Neuron (in vitro differentiated cells): Measurements from ENCODE around the gene FABP3.

ENCODE experiments used
- H2AFZ ChIP-seq: one replicate; pipeline ENCODE4 v1.6.1; 2013; ENCODE audit warnings: low read depth, mild to moderate bottlenecking, inconsistent platforms, low read length, moderate library complexity
- H3K27me3 ChIP-seq: one replicate; pipeline ENCODE4 v1.6.1; 2013; ENCODE audit warnings: low read length; ENCODE audit not compliant: insufficient read depth
- H3K36me3 ChIP-seq: one replicate; pipeline ENCODE4 v1.6.1; 2013; ENCODE audit warnings: low read length; ENCODE audit not compliant: insufficient read depth
- H3K4me1 ChIP-seq: one replicate; pipeline ENCODE4 v1.6.1; 2013; ENCODE audit warnings: low read length; ENCODE audit not compliant: insufficient read depth
- H3K4me3 ChIP-seq: 2 replicates; pipeline ENCODE4 v1.5.1; 2013; ENCODE audit warnings: mild to moderate bottlenecking, low read length, moderate library complexity
- H3K9me3 ChIP-seq: one replicate; pipeline ENCODE4 v1.6.1; 2013; ENCODE audit warnings: low read length

The FABP3 gene

GRCh38 chr1:31373897-31374486, 1.1 kb upstream of the FABP3 start:
- Histone ChIP-seq H3K4me1 (peaks cover 39% of the 10 kb centered on the region), H2AFZ (peak overlapping the region; percentile 71), H3K9me3 (no peaks in the 10 kb centered on the region), H3K4me3 (peak overlapping the region; percentile 51), H3K27me3 (no peaks in the 10 kb centered on the region), H3K36me3 (no peaks in the 10 kb centered on the region)

DNA sequence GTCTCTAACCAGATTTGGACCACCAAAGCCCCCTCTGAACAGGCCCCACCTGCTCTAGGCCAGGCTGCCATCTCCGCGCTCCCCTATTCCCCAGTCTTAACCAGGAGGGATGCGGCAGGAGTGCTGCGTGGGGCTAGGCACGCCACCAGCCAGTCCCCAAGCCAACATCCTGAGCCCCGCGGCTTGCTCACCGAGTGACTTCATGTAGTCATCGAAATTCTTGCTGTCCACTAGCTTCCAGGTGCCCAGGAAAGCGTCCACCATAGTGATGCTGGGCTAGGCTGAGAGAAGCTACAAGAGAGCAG, 173 bp downstream of the FABP3 start:
- H3K4me3 ChIP-seq, result peak overlapping the region; percentile 51
- no peaks in the 10 kb centered on the region for H3K36me3 ChIP-seq
- H3K27me3 ChIP-seq, result no peaks in the 10 kb centered on the region
- H2AFZ ChIP-seq, result peak overlapping the region; percentile 71
- H3K4me1 ChIP-seq, result peaks cover 45% of the 10 kb centered on the region
- no peaks in the 10 kb centered on the region for H3K9me3 ChIP-seq

GRCh38 chr1:31372051-31372450, 825 bp downstream of the FABP3 start:
- no peaks in the 10 kb centered on the region for H3K27me3 ChIP-seq
- no peak overlapping the region for H2AFZ ChIP-seq
- peaks cover 3% of the 10 kb centered on the region for H3K36me3 ChIP-seq
- no peak overlapping the region for H3K4me3 ChIP-seq
- no peaks in the 10 kb centered on the region for H3K9me3 ChIP-seq
- H3K4me1 ChIP-seq, result peaks cover 42% of the 10 kb centered on the region

- peaks cover 35% of the 10 kb centered on the region for H3K4me1 ChIP-seq
- H3K36me3 ChIP-seq, result peaks cover 9% of the 10 kb centered on the region
- no peaks in the 10 kb centered on the region for H3K9me3 ChIP-seq
- H3K4me3 ChIP-seq, result no peak overlapping the region
- no peaks in the 10 kb centered on the region for H3K27me3 ChIP-seq
- H2AFZ ChIP-seq, result no peak overlapping the region
Observed at GRCh38 chr1:31371121-31371959, 1.5 kb downstream of the FABP3 start.

DNA sequence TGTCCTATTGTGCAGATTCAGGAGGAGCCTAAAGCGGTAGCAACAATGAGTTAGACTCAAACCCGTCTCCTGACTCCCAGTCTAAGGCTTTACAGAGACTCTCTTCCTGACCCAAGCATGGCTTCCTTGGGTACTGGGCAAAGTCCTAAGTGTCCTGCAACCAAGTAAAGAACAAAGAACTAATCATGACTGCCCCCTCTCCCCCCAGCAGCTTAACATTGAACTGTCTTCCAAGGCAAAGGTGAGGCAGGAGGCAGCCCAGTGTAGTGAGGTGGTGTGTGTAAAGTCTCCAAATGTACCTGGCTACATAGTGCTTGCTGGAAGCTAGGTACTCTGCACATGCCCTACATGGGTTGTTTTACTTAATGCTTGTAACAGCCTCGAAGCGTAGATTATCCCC, 2.3 kb downstream of the FABP3 start:
- H2AFZ ChIP-seq, result no peak overlapping the region
- H3K9me3 ChIP-seq, result no peaks in the 10 kb centered on the region
- H3K27me3 ChIP-seq, result no peaks in the 10 kb centered on the region
- H3K36me3 ChIP-seq, result peaks cover 12% of the 10 kb centered on the region
- no peak overlapping the region for H3K4me3 ChIP-seq
- H3K4me1 ChIP-seq, result peaks cover 33% of the 10 kb centered on the region

GRCh38 chr1:31370021-31370420, 2.9 kb downstream of the FABP3 start:
- no peak overlapping the region for H2AFZ ChIP-seq

GRCh38 chr1:31368611-31369107, 4.2 kb downstream of the FABP3 start:
- Histone ChIP-seq H2AFZ (no peak overlapping the region), H3K27me3 (no peaks in the 10 kb centered on the region), H3K36me3 (peaks cover 28% of the 10 kb centered on the region), H3K9me3 (no peaks in the 10 kb centered on the region), H3K4me3 (no peak overlapping the region), H3K4me1 (peaks cover 32% of the 10 kb centered on the region)

More at GRCh38 chr1:31370021-31370420, 2.9 kb downstream of the FABP3 start:
- Histone ChIP-seq H3K27me3 (no peaks in the 10 kb centered on the region), H3K9me3 (no peaks in the 10 kb centered on the region), H3K36me3 (peaks cover 17% of the 10 kb centered on the region), H3K4me1 (peaks cover 33% of the 10 kb centered on the region), H3K4me3 (no peak overlapping the region)

DNA sequence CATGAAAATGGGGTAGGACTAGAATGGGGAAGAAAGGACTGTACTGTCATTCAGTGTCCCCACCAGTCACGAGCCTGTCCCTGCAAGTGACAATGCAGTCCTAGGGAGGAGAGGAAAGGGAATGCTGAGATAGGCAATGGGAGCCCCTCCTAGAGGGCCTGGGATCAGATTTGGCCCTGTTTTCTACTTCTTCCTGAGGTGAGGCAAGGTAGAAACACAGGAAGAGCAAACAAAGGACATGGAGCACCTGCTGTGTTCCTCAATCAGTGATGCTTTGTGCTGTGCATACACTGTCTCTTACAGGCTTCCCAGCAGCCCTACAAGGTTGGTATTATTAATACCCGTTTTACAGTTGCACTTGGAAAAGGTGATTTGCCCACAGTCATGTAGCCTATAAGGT, 6.1 kb downstream of the FABP3 start:
- Histone ChIP-seq H3K4me1 (peaks cover 16% of the 10 kb centered on the region), H3K9me3 (no peaks in the 10 kb centered on the region), H3K27me3 (no peaks in the 10 kb centered on the region), H2AFZ (no peak overlapping the region), H3K36me3 (peaks cover 28% of the 10 kb centered on the region), H3K4me3 (no peak overlapping the region)

- Histone ChIP-seq H3K27me3 (no peaks in the 10 kb centered on the region), H2AFZ (no peak overlapping the region), H3K4me3 (no peak overlapping the region), H3K9me3 (no peaks in the 10 kb centered on the region), H3K4me1 (peaks cover 14% of the 10 kb centered on the region), H3K36me3 (peaks cover 30% of the 10 kb centered on the region)
Observed at GRCh38 chr1:31364561-31365250, 8.2 kb downstream of the FABP3 start.

DNA sequence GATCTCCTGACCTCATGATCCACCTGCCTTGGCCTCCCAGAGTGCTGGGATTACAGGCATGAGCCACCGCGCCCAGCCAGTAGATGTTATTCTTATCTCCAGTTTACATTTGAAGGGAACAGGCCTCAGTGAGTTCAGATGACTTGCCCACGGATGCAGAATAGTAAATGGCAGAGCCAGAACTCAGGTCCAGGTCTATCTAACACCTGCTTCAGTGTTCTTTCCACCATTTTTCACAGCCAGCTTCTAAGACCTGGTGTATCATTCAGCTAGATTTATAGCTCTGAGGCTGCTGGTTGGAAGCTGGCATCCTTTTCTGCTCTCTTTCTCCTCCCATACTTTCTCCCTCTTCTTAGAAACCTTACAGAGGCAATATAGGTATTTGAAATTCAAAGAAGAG, 10.8 kb downstream of the FABP3 start:
- peaks cover 42% of the 10 kb centered on the region for H3K36me3 ChIP-seq

GRCh38 chr1:31361607-31362006, 11.3 kb downstream of the FABP3 start:
- Histone ChIP-seq H2AFZ (no peak overlapping the region), H3K9me3 (no peaks in the 10 kb centered on the region), H3K4me1 (peaks cover 4% of the 10 kb centered on the region), H3K27me3 (no peaks in the 10 kb centered on the region), H3K4me3 (no peak overlapping the region), H3K36me3 (peaks cover 41% of the 10 kb centered on the region)

More for the DNA sequence above, 10.8 kb downstream of the FABP3 start:
- Histone ChIP-seq H3K27me3 (no peaks in the 10 kb centered on the region), H3K9me3 (no peaks in the 10 kb centered on the region), H3K4me1 (peaks cover 4% of the 10 kb centered on the region), H2AFZ (no peak overlapping the region), H3K4me3 (no peak overlapping the region)

GRCh38 chr1:31356427-31356826, 16.4 kb downstream of the FABP3 start:
- Histone ChIP-seq H2AFZ (no peak overlapping the region), H3K27me3 (no peaks in the 10 kb centered on the region), H3K36me3 (peaks cover 54% of the 10 kb centered on the region), H3K4me1 (no peaks in the 10 kb centered on the region), H3K9me3 (peaks cover 2% of the 10 kb centered on the region), H3K4me3 (no peak overlapping the region)

DNA sequence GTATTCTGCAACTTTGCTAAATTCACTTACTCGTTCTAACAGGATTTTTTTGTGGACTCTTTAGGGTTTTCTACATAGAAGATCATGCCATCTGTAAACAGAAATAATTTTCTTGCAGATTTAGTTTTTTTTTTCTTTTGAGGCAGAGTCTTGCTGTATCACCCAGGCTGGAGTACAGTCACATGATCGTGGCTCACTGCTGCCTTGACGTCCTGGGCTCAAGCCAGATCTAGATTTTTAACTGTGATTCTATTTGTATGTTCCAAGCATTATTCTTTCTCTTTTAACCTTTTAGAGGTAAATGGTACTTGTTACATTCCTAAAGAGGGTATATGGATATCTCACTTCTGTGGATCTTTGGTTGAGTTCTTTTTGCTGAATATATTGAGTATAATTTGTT, 18.6 kb downstream of the FABP3 start:
- Histone ChIP-seq H3K9me3 (peaks cover 2% of the 10 kb centered on the region), H3K4me1 (no peaks in the 10 kb centered on the region), H2AFZ (no peak overlapping the region), H3K27me3 (no peaks in the 10 kb centered on the region), H3K36me3 (peaks cover 64% of the 10 kb centered on the region), H3K4me3 (no peak overlapping the region)
